RWPE2 (cell line): ENCODE data around the gene GGTLC1.

Source experiments
- ATAC-seq: fragments of 200-7000 bp; cut with Tn5 transposase; 3 replicates; pipeline ENCODE4 v1.9.1; 2021; ENCODE audit warnings: low read depth
- DNase-seq: peaks from one replicate; pipeline ENCODE4 v3.0.0-alpha.2; 2020; ENCODE audit warnings: low spot score
- H3K27ac ChIP-seq: fragments of 450-650 bp; 2 replicates; pipeline ENCODE4 v1.5.1; 2017; ENCODE audit warnings: mild to moderate bottlenecking; ENCODE audit not compliant: poor library complexity, severe bottlenecking
- H3K27me3 ChIP-seq: fragments of 250-450 bp; sonication (Bioruptor Pico); 2 replicates; pipeline ENCODE4 v1.5.1; 2021; ENCODE audit warnings: mild to moderate bottlenecking, moderate library complexity; ENCODE audit not compliant: insufficient read depth, poor library complexity, severe bottlenecking
- H3K36me3 ChIP-seq: fragments of 250-450 bp; sonication (Bioruptor Pico); 2 replicates; pipeline ENCODE4 v1.5.1; 2020; ENCODE audit warnings: low read depth, mild to moderate bottlenecking, moderate library complexity
- H3K4me1 ChIP-seq: fragments of 250-450 bp; sonication (Bioruptor Pico); 2 replicates; pipeline ENCODE4 v1.5.1; 2021; ENCODE audit warnings: mild to moderate bottlenecking, moderate library complexity; ENCODE audit not compliant: insufficient read depth, poor library complexity, severe bottlenecking
- H3K4me3 ChIP-seq: fragments of 250-450 bp; sonication (Bioruptor Pico); 2 replicates; pipeline ENCODE4 v1.5.1; 2021; ENCODE audit warnings: mild to moderate bottlenecking, moderate library complexity; ENCODE audit not compliant: severe bottlenecking
- H3K9me3 ChIP-seq: fragments of 250-450 bp; sonication (Bioruptor Pico); 2 replicates; pipeline ENCODE4 v1.5.1; 2021; ENCODE audit warnings: mild to moderate bottlenecking, moderate library complexity; ENCODE audit not compliant: severe bottlenecking
- TF ChIP-seq, protein P1 (sequence below): fragments of 450-650 bp; IDR thresholded peaks from one replicate; pipeline ENCODE4 v1.5.1; 2017; ENCODE audit warnings: mild to moderate bottlenecking, moderate library complexity; ENCODE audit not compliant: poor library complexity, severe bottlenecking

The GGTLC1 gene

GRCh38 chr20:23988561-23988960, at the start of gene GGTLC1:
GGTLC1 (minus strand) TSS chr20:23988779; CDS start chr20:23986611, 2,168 bp downstream.
- no peak for ATAC-seq
- no peaks in the 10 kb centered on the region for H3K4me1 ChIP-seq
- TF ChIP-seq, protein P1, sequence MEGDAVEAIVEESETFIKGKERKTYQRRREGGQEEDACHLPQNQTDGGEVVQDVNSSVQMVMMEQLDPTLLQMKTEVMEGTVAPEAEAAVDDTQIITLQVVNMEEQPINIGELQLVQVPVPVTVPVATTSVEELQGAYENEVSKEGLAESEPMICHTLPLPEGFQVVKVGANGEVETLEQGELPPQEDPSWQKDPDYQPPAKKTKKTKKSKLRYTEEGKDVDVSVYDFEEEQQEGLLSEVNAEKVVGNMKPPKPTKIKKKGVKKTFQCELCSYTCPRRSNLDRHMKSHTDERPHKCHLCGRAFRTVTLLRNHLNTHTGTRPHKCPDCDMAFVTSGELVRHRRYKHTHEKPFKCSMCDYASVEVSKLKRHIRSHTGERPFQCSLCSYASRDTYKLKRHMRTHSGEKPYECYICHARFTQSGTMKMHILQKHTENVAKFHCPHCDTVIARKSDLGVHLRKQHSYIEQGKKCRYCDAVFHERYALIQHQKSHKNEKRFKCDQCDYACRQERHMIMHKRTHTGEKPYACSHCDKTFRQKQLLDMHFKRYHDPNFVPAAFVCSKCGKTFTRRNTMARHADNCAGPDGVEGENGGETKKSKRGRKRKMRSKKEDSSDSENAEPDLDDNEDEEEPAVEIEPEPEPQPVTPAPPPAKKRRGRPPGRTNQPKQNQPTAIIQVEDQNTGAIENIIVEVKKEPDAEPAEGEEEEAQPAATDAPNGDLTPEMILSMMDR, result no peak

GRCh38 chr20:24034820-24035219, 46.2 kb upstream of the GGTLC1 start:
- no peaks in the 10 kb centered on the region for H3K27me3 ChIP-seq
- H3K9me3 ChIP-seq, result no peaks in the 10 kb centered on the region
- H3K4me1 ChIP-seq, result no peaks in the 10 kb centered on the region
- no peak overlapping the region for H3K4me3 ChIP-seq
- DNase-seq, result no peak
- ATAC-seq, result peak; percentile 79
- TF ChIP-seq, protein P1, result no peak
- H3K27ac ChIP-seq, result no peak overlapping the region
- H3K36me3 ChIP-seq, result no peaks in the 10 kb centered on the region

More at GRCh38 chr20:23988561-23988960, at the start of gene GGTLC1:
- H3K36me3 ChIP-seq, result no peaks in the 10 kb centered on the region
- no peak within 1 kb of the TSS for H3K4me3 ChIP-seq
- DNase-seq, result no peak
- H3K27ac ChIP-seq, result no peak within 1 kb of the TSS
- H3K27me3 ChIP-seq, result no peaks in the 10 kb centered on the region
- no peaks in the 10 kb centered on the region for H3K9me3 ChIP-seq

DNA sequence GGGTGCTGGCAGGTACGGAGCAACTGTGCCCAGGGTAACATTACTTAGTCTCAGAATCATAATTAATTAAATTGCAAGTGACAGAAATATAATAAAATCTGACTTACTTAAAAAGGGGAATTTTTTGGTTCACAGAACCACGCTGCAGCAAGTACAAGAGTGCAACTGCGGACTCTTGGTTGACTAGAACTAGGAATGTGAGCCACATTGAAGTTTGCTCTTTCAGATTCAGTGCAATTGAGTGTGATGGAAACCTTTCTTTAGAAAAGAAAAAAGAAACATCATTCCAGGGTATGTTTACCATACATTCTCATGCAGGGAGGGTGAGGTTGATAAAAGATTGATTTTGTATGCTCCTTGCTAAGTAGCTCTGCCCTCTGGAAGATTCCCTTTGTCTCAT, 45.0 kb upstream of the GGTLC1 start:
- TF ChIP-seq, protein P1, result no peak
- no peak overlapping the region for H3K4me3 ChIP-seq
- DNase-seq (no peak), ATAC-seq (no peak)
- no peaks in the 10 kb centered on the region for H3K36me3 ChIP-seq
- H3K27ac ChIP-seq, result no peak overlapping the region
- H3K27me3 ChIP-seq, result no peaks in the 10 kb centered on the region
- H3K4me1 ChIP-seq, result no peaks in the 10 kb centered on the region
- H3K9me3 ChIP-seq, result no peaks in the 10 kb centered on the region

- no peak for ATAC-seq
Measured at GRCh38 chr20:24033151-24033550, 44.6 kb upstream of the GGTLC1 start.

GRCh38 chr20:24032400-24032898, 43.9 kb upstream of the GGTLC1 start:
- Histone ChIP-seq H3K4me1 (no peaks in the 10 kb centered on the region), H3K4me3 (no peak overlapping the region), H3K27ac (no peak overlapping the region), H3K9me3 (no peaks in the 10 kb centered on the region), H3K27me3 (no peaks in the 10 kb centered on the region), H3K36me3 (no peaks in the 10 kb centered on the region)
- ATAC-seq (no peak), DNase-seq (no peak)
- TF ChIP-seq, protein P1, result no peak

More at GRCh38 chr20:24033151-24033550, 44.6 kb upstream of the GGTLC1 start:
- DNase-seq, result no peak
- Histone ChIP-seq H3K9me3 (no peaks in the 10 kb centered on the region), H3K36me3 (no peaks in the 10 kb centered on the region), H3K4me3 (no peak overlapping the region), H3K27me3 (no peaks in the 10 kb centered on the region), H3K4me1 (no peaks in the 10 kb centered on the region), H3K27ac (no peak overlapping the region)
- TF ChIP-seq, protein P1, result no peak
